Breast epithelium (tissue), 4 donors: ENCODE results near the gene HDAC8. TPM values are rescaled to one million over a fixed set of nuclear protein-coding genes. Genes with fewer than 3 reads are reported as not detected.

ENCODE experiments used
- DNase-seq, 2 donors: peaks; one replicate each; pipeline ENCODE4 v3.0.0-alpha.2; 2019; ENCODE audit warnings: low spot score in 2 of 2
- H3K27ac ChIP-seq, 2 donors: fragments of 200-600 bp; sonication (generic) in 1 of 2; one replicate each; pipeline ENCODE4 v1.5.1; 2016 to 2019; ENCODE audit warnings: mild to moderate bottlenecking in 1 of 2
- H3K27me3 ChIP-seq, 2 donors: fragments of 200-600 bp; sonication (generic) in 1 of 2; one replicate each; pipeline versions ENCODE4 v1.5.1 to v1.6.0; 2017 to 2019; ENCODE audit warnings: control low read depth in 1 of 2, mild to moderate bottlenecking in 1 of 2
- H3K36me3 ChIP-seq: fragments of 200-600 bp; one replicate; pipeline ENCODE4 v1.5.1; 2019
- H3K4me1 ChIP-seq, 2 donors: fragments of 200-600 bp; sonication (generic); one replicate each; pipeline ENCODE4 v1.5.1; 2016 to 2019; ENCODE audit warnings: control low read depth in 1 of 2
- H3K4me3 ChIP-seq, 3 donors: fragments of 200-600 bp; sonication (generic); 1 replicate in 2 of 3; 2 replicates in 1 of 3; pipeline ENCODE4 v1.5.1; 2016 to 2019; ENCODE audit warnings: mild to moderate bottlenecking in 3 of 3, moderate library complexity in 2 of 3
- H3K9me3 ChIP-seq, 2 donors: fragments of 200-600 bp; sonication (generic) in 1 of 2; one replicate each; pipeline ENCODE4 v1.5.1; 2016 to 2019; ENCODE audit warnings: control low read depth in 1 of 2
- CTCF ChIP-seq, 3 donors: fragments of 450-650 bp; IDR thresholded peaks; one replicate each; pipeline ENCODE4 v1.5.1; 2016 to 2017; ENCODE audit warnings: antibody characterized with exemption in 3 of 3, mild to moderate bottlenecking in 3 of 3, moderate library complexity in 3 of 3
- POLR2A ChIP-seq: fragments of 450-650 bp; IDR thresholded peaks from one replicate; pipeline ENCODE4 v1.6.1; 2016; ENCODE audit warnings: antibody characterized with exemption, mild to moderate bottlenecking, moderate library complexity
- POLR2AphosphoS5 ChIP-seq, 3 donors: sonication (generic); formaldehyde crosslinking; IDR thresholded peaks; one replicate each; pipeline ENCODE4 v1.6.1; 2017; ENCODE audit warnings: antibody characterized with exemption in 3 of 3
- intact Hi-C: fragments of 100-400 bp; cut with DNase I; formaldehyde crosslinking; loops from one replicate; pipeline ENCODE4 v1.15.1; 2023; ENCODE audit warnings: low total_unique reads
- total RNA-seq, 3 donors: library from RNA; depleted of rRNA; stranded (reverse); fragments of >200 nt; gene quantifications; one replicate each; pipeline ENCODE4 v1.1.0, GENCODE V29; 2016

HDAC8 gene
- total RNA-seq, 3 donors from 2014 or later: 29.1 to 62.6 (median 51.5) TPM

- DNase-seq: no peak
- intact Hi-C loops: no loop called here
- no peak overlapping the region for H3K27ac ChIP-seq
- TF ChIP-seq POLR2A (no peak), CTCF (IDR thresholded peaks at IDR 0.05) (no peak), POLR2AphosphoS5 (IDR thresholded peaks at IDR 0.05) (no peak)
- H3K9me3 ChIP-seq: no peaks in the 10 kb centered on the region
- peaks cover 0 to 79% of the 10 kb centered on the region in 2 donors for H3K27me3 ChIP-seq
- no peaks in the 10 kb centered on the region for H3K4me1 ChIP-seq
- no peak overlapping the region for H3K4me3 ChIP-seq
- H3K36me3 ChIP-seq: no peaks in the 10 kb centered on the region
Measured at GRCh38 chrX:72297953-72298730, 274.5 kb downstream of the HDAC8 start.

GRCh38 chrX:72296991-72297390 is 275.7 kb downstream of the HDAC8 start:
- TF ChIP-seq CTCF (IDR thresholded peaks at IDR 0.05): no peak
- no peak for TF ChIP-seq POLR2A
- no peak for DNase-seq
- Histone ChIP-seq H3K36me3 (no peaks in the 10 kb centered on the region), H3K9me3 (no peaks in the 10 kb centered on the region), H3K4me1 (no peaks in the 10 kb centered on the region), H3K4me3 (no peak overlapping the region), H3K27ac (no peak overlapping the region), H3K27me3 (peaks cover 0 to 67% of the 10 kb centered on the region in 2 donors)
- intact Hi-C loops: no loop called here

GRCh38 chrX:72295745-72296144 is 276.9 kb downstream of the HDAC8 start:
- no peaks in the 10 kb centered on the region for H3K4me1 ChIP-seq
- H3K36me3 ChIP-seq: no peaks in the 10 kb centered on the region
- DNase-seq: no peak
- H3K4me3 ChIP-seq: no peak overlapping the region
- no peaks in the 10 kb centered on the region for H3K9me3 ChIP-seq
- intact Hi-C loops: no loop called here
- H3K27me3 ChIP-seq: peaks cover 0 to 63% of the 10 kb centered on the region in 2 donors
- TF ChIP-seq POLR2AphosphoS5 (IDR thresholded peaks at IDR 0.05) (no peak), POLR2A (no peak), CTCF (IDR thresholded peaks at IDR 0.05) (no peak)
- H3K27ac ChIP-seq: no peak overlapping the region

GRCh38 chrX:72294497-72294896 is 278.1 kb downstream of the HDAC8 start:
- H3K9me3 ChIP-seq: no peaks in the 10 kb centered on the region
- no peak overlapping the region for H3K4me3 ChIP-seq
- no peak for TF ChIP-seq POLR2AphosphoS5 (IDR thresholded peaks at IDR 0.05)
- no peak for TF ChIP-seq POLR2A
- no peak for TF ChIP-seq CTCF (IDR thresholded peaks at IDR 0.05)
- DNase-seq: no peak
- no peaks in the 10 kb centered on the region for H3K36me3 ChIP-seq
- peaks cover 0 to 54% of the 10 kb centered on the region in 2 donors for H3K27me3 ChIP-seq
- intact Hi-C loops: no loop called here
- no peaks in the 10 kb centered on the region for H3K4me1 ChIP-seq
- no peak overlapping the region for H3K27ac ChIP-seq

- Histone ChIP-seq H3K36me3 (no peaks in the 10 kb centered on the region), H3K27ac (no peak overlapping the region), H3K27me3 (peaks cover 0 to 17% of the 10 kb centered on the region in 2 donors), H3K4me3 (no peak overlapping the region), H3K9me3 (no peaks in the 10 kb centered on the region), H3K4me1 (no peaks in the 10 kb centered on the region)
- no peak for TF ChIP-seq POLR2A
- TF ChIP-seq POLR2AphosphoS5 (IDR thresholded peaks at IDR 0.05): no peak
- TF ChIP-seq CTCF (IDR thresholded peaks at IDR 0.05): no peak
- no peak for DNase-seq
- intact Hi-C loops: no loop called here
Measured at GRCh38 chrX:72282302-72282701, 290.3 kb downstream of the HDAC8 start.
